ENCODE results near the gene SORD.
"Not testable (repeated sequence)": the region's sequence is repeated elsewhere in the genome, so short reads cannot be mapped to it uniquely, and the experiment has no call there.

SORD gene

DNA sequence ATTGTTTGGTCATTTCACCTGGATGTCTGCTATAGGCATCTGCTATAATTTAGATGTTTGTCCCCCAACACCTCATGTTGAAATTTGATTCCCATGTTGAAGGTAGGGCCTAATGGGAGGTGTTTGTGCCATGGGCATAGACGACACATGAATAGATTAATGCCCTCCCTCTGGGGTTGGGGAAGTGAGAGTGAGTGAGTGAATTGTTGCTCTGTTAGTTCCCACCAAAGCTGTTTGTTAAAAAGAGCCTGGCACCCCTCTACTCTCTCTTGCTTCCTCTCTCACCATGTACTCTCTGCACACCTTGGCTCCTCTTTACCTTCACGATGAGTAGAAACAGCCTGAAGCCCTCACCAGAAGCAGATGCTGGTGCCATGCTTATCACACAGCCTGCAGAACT is 23.9 kb upstream of the SORD start:
- Histone ChIP-seq H3K9me3 (ENCODE audit: low read depth, low read length) (no peaks in the 10 kb centered on the region), H3K27ac (no peak overlapping the region), H3K36me3 (ENCODE audit: insufficient read depth, low read length) (no peaks in the 10 kb centered on the region), H3K9ac (ENCODE audit: insufficient read length) (no peak overlapping the region), H3K4me3 (no peak overlapping the region)
- no peak for TF ChIP-seq FOXP2 (optimal IDR thresholded peaks at IDR 0.05; ENCODE audit: control extremely low read depth, extremely low read length, insufficient read depth)
- TF ChIP-seq POLR2AphosphoS5 (IDR thresholded peaks at IDR 0.05; ENCODE audit: borderline replicate concordance, low read depth, low read length), result no peak
- no peak for TF ChIP-seq EZH2 (IDR thresholded peaks at IDR 0.05)
- DNase-seq (ENCODE audit: low read depth, low spot score), result no peak

DNA sequence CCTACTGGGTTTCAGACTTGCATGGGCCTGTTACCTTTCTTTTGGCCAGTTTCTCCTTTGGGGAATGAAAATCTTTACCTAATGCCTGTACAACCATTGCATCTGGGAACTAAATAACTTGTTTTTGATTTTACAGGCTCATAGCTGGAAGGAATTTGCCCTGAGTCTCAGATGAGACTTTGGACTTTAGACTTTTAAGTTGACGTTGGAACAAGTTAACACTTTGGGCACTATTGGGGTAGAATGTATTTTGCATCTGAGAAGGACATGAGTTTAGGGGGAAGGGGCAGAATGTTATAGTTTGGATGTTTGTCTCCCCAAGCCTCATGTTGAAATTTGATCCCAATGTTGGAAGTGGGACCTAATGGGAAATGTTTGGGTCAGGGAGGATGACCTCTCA is 21.8 kb upstream of the SORD start:
- not testable (repeated sequence) for H3K27ac ChIP-seq; H3K36me3 ChIP-seq (ENCODE audit: insufficient read depth, low read length); H3K9me3 ChIP-seq (ENCODE audit: low read depth, low read length); H3K9ac ChIP-seq (ENCODE audit: insufficient read length); DNase-seq (ENCODE audit: low read depth, low spot score); H3K4me3 ChIP-seq

DNA sequence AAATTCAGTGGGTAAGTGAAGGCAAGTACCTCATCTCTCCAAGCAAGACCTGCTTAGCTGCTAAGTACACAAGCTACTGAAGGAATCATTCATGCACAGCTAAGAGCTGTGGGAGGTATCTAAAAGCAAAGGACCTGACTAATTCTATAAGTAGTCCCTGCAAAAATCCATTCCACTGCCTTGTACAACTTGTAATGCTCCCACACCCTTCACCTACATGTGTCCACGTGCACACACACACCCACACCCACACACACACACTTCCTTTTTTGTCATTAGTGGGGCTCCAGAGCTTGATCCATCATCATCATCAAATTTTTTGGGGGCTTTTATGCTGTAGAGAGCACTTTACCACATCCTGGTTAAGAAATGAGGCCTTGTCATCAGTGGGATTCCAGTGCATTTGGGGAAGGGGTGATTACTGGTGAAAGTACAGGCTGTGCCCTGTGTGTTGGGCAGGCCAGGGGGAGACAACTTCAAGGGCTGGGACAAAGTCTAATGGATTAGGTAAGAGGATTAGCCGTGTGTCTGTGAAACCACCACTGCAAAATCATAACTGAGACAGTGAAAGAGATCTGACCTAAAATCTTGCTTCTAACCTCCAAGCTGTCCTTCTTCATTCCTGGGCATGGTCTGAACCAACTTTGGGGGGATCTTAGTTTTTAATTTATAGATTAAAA is 19.1 kb upstream of the SORD start:
- H3K27ac ChIP-seq; DNase-seq (ENCODE audit: low read depth, low spot score); H3K9ac ChIP-seq (ENCODE audit: insufficient read length); H3K9me3 ChIP-seq (ENCODE audit: low read depth, low read length); H3K4me3 ChIP-seq; H3K36me3 ChIP-seq (ENCODE audit: insufficient read depth, low read length): not testable (repeated sequence)

DNA sequence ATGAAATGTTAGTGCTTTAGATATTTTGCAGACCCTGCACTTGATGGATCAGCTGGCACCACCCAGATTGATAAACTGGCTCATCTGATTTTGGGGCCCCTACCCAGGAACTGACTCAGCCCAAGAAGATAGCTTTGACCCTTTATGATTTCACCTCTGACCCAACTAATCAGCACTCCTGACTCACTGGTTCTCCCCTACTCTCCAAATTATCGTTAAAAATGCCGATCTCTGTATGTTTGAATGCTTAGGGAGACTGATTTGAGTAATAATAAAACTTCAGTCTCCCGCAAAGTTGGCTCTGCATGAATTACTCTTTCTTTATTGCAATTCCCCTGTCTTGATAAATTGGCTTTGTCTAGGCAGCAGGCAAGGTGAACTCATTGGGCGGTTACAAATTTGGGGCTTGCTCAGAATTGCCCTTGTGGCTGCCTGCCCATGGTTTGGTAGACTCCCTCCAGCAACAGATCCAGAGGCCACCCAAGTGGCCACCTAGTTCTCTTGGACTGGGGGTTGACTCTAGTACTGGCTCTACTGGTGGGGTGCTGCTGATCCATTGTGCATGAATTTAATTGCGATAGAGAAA is 18.3 kb upstream of the SORD start:
- not testable (repeated sequence) for DNase-seq (ENCODE audit: low read depth, low spot score); H3K9me3 ChIP-seq (ENCODE audit: low read depth, low read length); H3K27ac ChIP-seq; H3K36me3 ChIP-seq (ENCODE audit: insufficient read depth, low read length); H3K4me3 ChIP-seq; H3K9ac ChIP-seq (ENCODE audit: insufficient read length)

DNA sequence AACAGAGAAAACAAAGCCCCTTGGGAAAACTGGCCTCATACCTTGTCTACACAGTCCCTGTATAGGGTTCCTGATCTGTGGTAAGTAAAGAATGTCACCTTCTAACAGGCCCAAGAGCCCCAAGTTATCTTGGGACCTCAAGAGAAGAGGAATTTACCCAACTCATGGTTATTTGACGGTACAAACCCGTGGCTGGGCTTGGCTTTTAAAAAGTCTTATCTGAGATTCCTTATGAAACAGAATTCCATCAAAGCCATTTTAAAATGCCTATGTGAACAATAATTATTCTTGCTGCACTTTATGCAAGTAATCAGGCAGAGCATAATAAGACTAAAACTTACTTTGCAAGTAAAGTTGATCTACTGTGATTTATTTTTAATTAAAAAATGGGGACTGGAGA is 13.9 kb upstream of the SORD start:
- DNase-seq (ENCODE audit: low read depth, low spot score), result no peak
- no peak overlapping the region for H3K27ac ChIP-seq
- H3K9ac ChIP-seq (ENCODE audit: insufficient read length), result no peak overlapping the region
- no peaks in the 10 kb centered on the region for H3K36me3 ChIP-seq (ENCODE audit: insufficient read depth, low read length)
- H3K9me3 ChIP-seq (ENCODE audit: low read depth, low read length), result no peaks in the 10 kb centered on the region
- TF ChIP-seq EZH2 (IDR thresholded peaks at IDR 0.05) (no peak), FOXP2 (optimal IDR thresholded peaks at IDR 0.05; ENCODE audit: control extremely low read depth, extremely low read length, insufficient read depth) (no peak), POLR2AphosphoS5 (IDR thresholded peaks at IDR 0.05; ENCODE audit: borderline replicate concordance, low read depth, low read length) (no peak)
- no peak overlapping the region for H3K4me3 ChIP-seq

DNA sequence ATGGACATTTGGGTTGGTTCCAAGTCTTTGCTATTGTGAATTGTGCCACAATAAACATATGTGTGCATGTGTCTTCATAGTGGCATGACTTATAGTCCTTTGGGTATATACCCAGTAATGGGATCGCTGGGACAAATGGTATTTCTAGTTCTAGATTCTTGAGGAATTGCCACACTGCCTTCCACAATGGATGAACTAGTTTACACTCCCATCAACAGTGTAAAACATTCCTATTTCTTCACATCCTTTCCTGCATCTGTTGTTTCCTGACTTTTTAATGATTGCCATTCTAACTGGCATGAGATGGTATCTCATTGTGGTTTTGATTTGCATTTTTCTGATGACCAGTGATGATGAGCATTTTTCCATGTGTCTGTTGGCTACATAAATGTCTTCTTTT is 7.9 kb upstream of the SORD start:
- not testable (repeated sequence) for H3K9me3 ChIP-seq (ENCODE audit: low read depth, low read length); H3K4me3 ChIP-seq; H3K36me3 ChIP-seq (ENCODE audit: insufficient read depth, low read length); H3K27ac ChIP-seq; DNase-seq (ENCODE audit: low read depth, low spot score); H3K9ac ChIP-seq (ENCODE audit: insufficient read length)

DNA sequence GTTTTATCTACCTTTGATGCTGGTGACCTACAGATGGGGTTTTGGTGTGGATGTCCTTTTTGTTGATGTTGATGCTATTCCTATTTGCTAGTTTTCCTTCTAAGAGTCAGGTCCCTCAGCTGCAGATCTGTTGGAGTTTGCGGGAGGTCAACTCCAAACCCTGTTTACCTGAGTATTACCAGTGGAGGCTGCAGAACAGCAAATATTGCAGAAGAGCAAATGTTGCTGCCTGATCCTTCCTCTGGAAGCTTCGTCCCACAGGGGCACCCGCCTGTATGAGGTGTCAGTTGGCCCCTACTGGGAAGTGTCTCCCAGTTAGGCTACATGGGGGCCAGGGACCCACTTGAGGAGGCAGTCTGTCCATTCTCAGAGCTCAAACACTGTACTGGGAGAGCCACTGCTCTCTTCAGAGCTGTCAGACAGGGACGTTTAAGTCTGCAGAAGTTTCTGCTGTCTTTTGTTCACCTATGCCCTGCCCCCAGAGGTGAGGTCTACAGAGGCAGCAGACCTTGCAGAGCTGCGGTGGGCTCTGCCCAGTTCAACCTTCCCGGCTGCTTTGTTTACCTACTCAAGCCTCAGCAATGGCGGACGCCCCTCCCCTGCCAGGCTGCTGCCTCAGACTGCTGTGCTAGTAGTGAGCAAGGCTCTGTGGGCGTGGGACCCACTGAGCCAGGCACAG is 2.6 kb upstream of the SORD start:
- not testable (repeated sequence) for H3K9me3 ChIP-seq (ENCODE audit: low read depth, low read length); H3K4me3 ChIP-seq; H3K36me3 ChIP-seq (ENCODE audit: insufficient read depth, low read length); DNase-seq (ENCODE audit: low read depth, low spot score); H3K27ac ChIP-seq; H3K9ac ChIP-seq (ENCODE audit: insufficient read length)

DNA sequence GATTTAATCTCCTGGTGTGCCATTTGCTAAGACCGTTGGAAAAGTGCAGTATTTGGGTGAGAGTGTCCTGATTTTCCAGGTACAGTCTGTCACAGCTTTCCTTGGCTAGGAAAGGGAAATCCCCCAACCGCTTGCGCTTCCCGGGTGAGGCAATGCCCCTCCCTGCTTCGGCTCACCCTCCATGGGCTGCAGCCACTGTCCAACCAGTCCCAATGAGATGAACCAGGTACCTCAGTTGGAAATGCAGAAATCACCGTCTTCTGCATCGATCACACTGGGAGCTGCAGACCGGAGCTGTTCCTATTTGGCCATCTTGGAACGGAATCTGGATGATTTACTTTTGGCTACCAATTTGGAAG is 2.1 kb upstream of the SORD start:
- DNase-seq (ENCODE audit: low read depth, low spot score); H3K9me3 ChIP-seq (ENCODE audit: low read depth, low read length); H3K4me3 ChIP-seq; H3K27ac ChIP-seq; H3K9ac ChIP-seq (ENCODE audit: insufficient read length); H3K36me3 ChIP-seq (ENCODE audit: insufficient read depth, low read length): not testable (repeated sequence)

DNA sequence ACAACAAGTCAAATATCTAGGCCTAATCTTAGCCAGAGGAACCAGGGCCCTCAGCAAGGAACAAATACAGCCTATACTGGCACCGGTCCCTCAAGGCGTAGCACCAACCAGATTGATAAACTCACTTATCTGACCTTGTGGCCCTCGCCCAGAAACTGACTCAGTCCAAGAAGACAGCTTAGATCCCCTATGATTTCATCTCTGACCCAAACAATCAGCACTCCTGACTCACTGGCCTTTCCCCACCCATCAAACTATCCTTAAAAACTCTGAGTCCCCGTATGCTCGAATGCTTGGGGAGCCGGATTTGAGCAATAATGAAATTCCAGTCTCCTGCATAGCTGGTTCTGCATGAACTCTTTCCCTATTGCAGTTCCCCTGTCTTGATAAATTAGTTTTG is 1.6 kb upstream of the SORD start:
- Histone ChIP-seq H3K36me3 (ENCODE audit: insufficient read depth, low read length) (peaks cover under 1% of the 10 kb centered on the region; the same call in 1 of the 2 replicates), H3K9ac (ENCODE audit: insufficient read length) (no peak overlapping the region), H3K9me3 (ENCODE audit: low read depth, low read length) (no peaks in the 10 kb centered on the region), H3K4me3 (no peak overlapping the region), H3K27ac (no peak overlapping the region)
- TF ChIP-seq FOXP2 (optimal IDR thresholded peaks at IDR 0.05; ENCODE audit: control extremely low read depth, extremely low read length, insufficient read depth) (no peak), EZH2 (IDR thresholded peaks at IDR 0.05) (no peak)
- no peak for DNase-seq (ENCODE audit: low read depth, low spot score)

Data from SK-N-MC (cell line).